Endothelial cell of umbilical vein (primary cell): Measurements from ENCODE around the gene TBCD. TPM values are rescaled to one million over a fixed set of nuclear protein-coding genes. Genes with fewer than 3 reads are reported as not detected.

Experiments used
- BruUV-seq: library from RNA; stranded (reverse); fragments of 400-500 nt; replicated peaks from 2 replicates; lab custom pipeline; 2021; lab: Mats Ljungman, UMichigan
- CTCF ChIA-PET: fragments of 300-600, 350-600 bp; sonication (Branson Sonifier 250); formaldehyde crosslinking; loops from one replicate; lab custom pipeline; 2021; ENCODE audit warnings: antibody characterized with exemption, inconsistent platforms; lab: Charles Lee
- POLR2A ChIA-PET: fragments of 300-600, 350-600 bp; sonication (Branson Sonifier 250); formaldehyde crosslinking; loops from one replicate; lab custom pipeline; 2021; ENCODE audit warnings: antibody characterized with exemption, inconsistent platforms; lab: Charles Lee
- DNase-seq: peaks from one replicate; pipeline ENCODE4 v3.0.0-alpha.2; 2011; ENCODE audit warnings: low read depth, low spot score
- FAIRE-seq: peaks from 2 replicates; lab custom pipeline; 2011; peaks lifted over from hg19 to GRCh38; lab: Jason Lieb, UNC
- H2AFZ ChIP-seq: 2 replicates; pipeline ENCODE4 v1.6.0; 2012; ENCODE audit warnings: low read depth, low read length, control low read depth, inconsistent platforms
- H3K27ac ChIP-seq: 2 replicates; pipeline ENCODE4 v1.5.1; 2011; ENCODE audit warnings: low read depth, mild to moderate bottlenecking, control low read depth, low read length, moderate library complexity; ENCODE audit not compliant: insufficient read depth
- H3K27me3 ChIP-seq, 2 experiments: 2 replicates each; pipeline versions ENCODE4 v1.6.0 to v1.6.1; 2011; ENCODE audit warnings: low read length in 2 of 2, mixed read lengths in 1 of 2; ENCODE audit not compliant: control insufficient read depth in 2 of 2, insufficient read depth in 2 of 2
- H3K36me3 ChIP-seq, 2 experiments: 2 replicates in 1 of 2; 3 replicates in 1 of 2; pipeline ENCODE4 v1.5.1; 2011; ENCODE audit warnings: low read length in 2 of 2, mild to moderate bottlenecking in 1 of 2, moderate library complexity in 1 of 2; ENCODE audit not compliant: control insufficient read depth in 2 of 2, insufficient read depth in 2 of 2; ENCODE audit errors: extremely low read depth in 1 of 2
- H3K4me1 ChIP-seq: 3 replicates; pipeline ENCODE4 v1.5.1; 2011; ENCODE audit warnings: mild to moderate bottlenecking, low read length; ENCODE audit not compliant: control insufficient read depth, insufficient read depth; ENCODE audit errors: extremely low read depth
- H3K4me2 ChIP-seq: 2 replicates; pipeline ENCODE4 v1.6.1; 2011; ENCODE audit warnings: low read length, control low read depth, mixed read lengths; ENCODE audit not compliant: insufficient read depth
- H3K4me3 ChIP-seq, 3 experiments: fragments of 200-600 bp in 1 of 3; sonication (generic), shearing (Covaris generic) in 1 of 3; replicated peaks in 1 of 3; 2 replicates each; pipeline ENCODE4 v1.5.1; 2011 to 2016; ENCODE audit warnings: control low read depth in 3 of 3, low read length in 3 of 3, mild to moderate bottlenecking in 2 of 3, inconsistent platforms in 1 of 3, low read depth in 1 of 3, moderate library complexity in 1 of 3; ENCODE audit not compliant: insufficient read depth in 1 of 3
- H3K79me2 ChIP-seq: 2 replicates; pipeline ENCODE4 v1.6.0; 2012; ENCODE audit warnings: low read length, inconsistent platforms; ENCODE audit not compliant: control insufficient read depth, insufficient read depth
- H3K9ac ChIP-seq: replicated peaks from 2 replicates; pipeline ENCODE3; 2011; ENCODE audit warnings: low read length, control low read depth; ENCODE audit not compliant: insufficient read depth; ENCODE audit errors: extremely low read depth
- H3K9me1 ChIP-seq: replicated peaks from 3 replicates; pipeline ENCODE4 v1.6.0; 2011; ENCODE audit warnings: mild to moderate bottlenecking, low read length; ENCODE audit not compliant: control insufficient read depth, insufficient read depth; ENCODE audit errors: extremely low read depth
- H3K9me3 ChIP-seq: replicated peaks from 2 replicates; pipeline ENCODE4 v1.5.1; 2012; ENCODE audit warnings: low read length, inconsistent platforms; ENCODE audit not compliant: control insufficient read depth, insufficient read depth
- H4K20me1 ChIP-seq: replicated peaks from 2 replicates; pipeline ENCODE3; 2011; ENCODE audit warnings: mild to moderate bottlenecking, low read length; ENCODE audit not compliant: control insufficient read depth, insufficient read depth; ENCODE audit errors: extremely low read depth
- FOS ChIP-seq: IDR thresholded peaks from 2 replicates; pipeline ENCODE4 v1.6.1; 2011; ENCODE audit warnings: mild to moderate bottlenecking, low read length, moderate library complexity, borderline replicate concordance; ENCODE audit not compliant: insufficient read depth
- GATA2 ChIP-seq: IDR thresholded peaks from 2 replicates; pipeline ENCODE4 v1.7.0; 2011; ENCODE audit warnings: low read depth, mild to moderate bottlenecking, moderate library complexity, mixed read lengths, low read length; ENCODE audit not compliant: insufficient read length, insufficient read depth
- JUN ChIP-seq: IDR thresholded peaks from 2 replicates; pipeline ENCODE4 v1.6.1; 2011; ENCODE audit warnings: borderline replicate concordance, low read depth; ENCODE audit not compliant: insufficient read length, insufficient read depth
- MAX ChIP-seq: IDR thresholded peaks from 2 replicates; pipeline ENCODE4 v1.6.1; 2011; ENCODE audit not compliant: insufficient read depth, insufficient read length
- MYC ChIP-seq: IDR thresholded peaks from one replicate; pipeline ENCODE4 v1.6.1; 2011; ENCODE audit warnings: mild to moderate bottlenecking, low read depth, low read length
- POLR2AphosphoS5 ChIP-seq: IDR thresholded peaks from 2 replicates; pipeline ENCODE4 v1.6.1; 2012; ENCODE audit warnings: low read depth, mild to moderate bottlenecking, control low read depth, low read length, moderate library complexity; ENCODE audit not compliant: insufficient read depth
- dilution Hi-C: fragments of 300-500 bp; cut with MboI; formaldehyde crosslinking; loops from one replicate; pipeline ENCODE4 v1.15.0; 2019; ENCODE audit warnings: low sequenced_read_pairs; ENCODE audit not compliant: extremely low pct_ligation_motif_present
- intact Hi-C: fragments of 100-400 bp; cut with micrococcal nuclease; formaldehyde crosslinking; loops from one replicate; pipeline ENCODE4 v1.10.0; 2022
- polyA plus RNA-seq, 4 experiments: library from polyadenylated mRNA; depleted of rRNA in 3 of 4; stranded (reverse) in 3 of 4; unstranded in 1 of 4; fragments of >200 nt; gene quantifications; 2 replicates each; pipeline versions ENCODE4 v1.2.1 to v1.2.3, GENCODE V29; 2011 to 2012; ENCODE audit warnings: missing spikeins in 1 of 4
- total RNA-seq: library from RNA; stranded (reverse); gene quantifications from 2 replicates; pipeline ENCODE4 v1.2.3, GENCODE V29; 2021

TBCD gene
- total and polyA plus RNA-seq, 2 donors (not counting 3 experiments of a cell fraction or from before 2014, with no cell fraction given) = 121 to 145 TPM

- H3K4me1 ChIP-seq = no peaks in the 10 kb centered on the region
- H3K36me3 ChIP-seq = no peaks in the 10 kb centered on the region
- DNase-seq (no peak), FAIRE-seq (no peak)
- H3K4me2 ChIP-seq = no peak overlapping the region
- no peak overlapping the region for H2AFZ ChIP-seq
- ChIA-PET CTCF (no interaction called here), POLR2A (no interaction called here)
- H3K79me2 ChIP-seq = no peaks in the 10 kb centered on the region
- H3K9ac ChIP-seq = no peak overlapping the region
- H3K9me1 ChIP-seq = no peaks in the 10 kb centered on the region
- BruUV-seq = no TSS peak
- dilution Hi-C loops = no loop called here
- no peak overlapping the region for H3K4me3 ChIP-seq
- TF ChIP-seq MYC (no peak), MAX (no peak), JUN (no peak), POLR2AphosphoS5 (no peak), GATA2 (no peak), FOS (no peak)
- intact Hi-C loops = no loop called here
- H3K9me3 ChIP-seq = no peaks in the 10 kb centered on the region
- no peak overlapping the region for H3K27ac ChIP-seq
- H3K27me3 ChIP-seq = no peaks in the 10 kb centered on the region
- H4K20me1 ChIP-seq = no peaks in the 10 kb centered on the region
These were observed 241.1 kb downstream of the TBCD start for GRCh38 chr17:82993005-82993404.

Other genes starting within 250 kb of the TBCD start
- gene FOXK2, start 232.3 kb upstream of the TBCD start, total RNA-seq = 75.1 and 79.3 TPM in 2 replicates
- 32.8 and 33.4 TPM in 2 replicates for gene FOXK2, start 232.3 kb upstream of the TBCD start, polyA plus RNA-seq
- gene WDR45B, start 103.6 kb upstream of the TBCD start, total RNA-seq = 62.0 and 63.8 TPM in 2 replicates
- 73.4 and 76.7 TPM in 2 replicates for gene WDR45B, start 103.6 kb upstream of the TBCD start, polyA plus RNA-seq
- 5.5 TPM in 2 replicates for gene RAB40B, start 53.4 kb upstream of the TBCD start, total RNA-seq
- 9.3 and 13.2 TPM in 2 replicates for gene RAB40B, start 53.4 kb upstream of the TBCD start, polyA plus RNA-seq
- gene FN3KRP, start 35.4 kb upstream of the TBCD start, total RNA-seq = 32.7 and 35.2 TPM in 2 replicates
- 20.5 and 22.2 TPM in 2 replicates for gene FN3KRP, start 35.4 kb upstream of the TBCD start, polyA plus RNA-seq
- 8.3 and 12.0 TPM in 2 replicates for gene FN3K, start 16.4 kb upstream of the TBCD start, total RNA-seq
- gene FN3K, start 16.4 kb upstream of the TBCD start, polyA plus RNA-seq = 1.2 and 2.0 TPM in 2 replicates
- 0.23 and 0.80 TPM in 2 replicates for gene ZNF750, start 88.0 kb downstream of the TBCD start, total RNA-seq
- 0.15 and 0.22 TPM in 2 replicates for gene ZNF750, start 88.0 kb downstream of the TBCD start, polyA plus RNA-seq